ENCODE results near the gene CLMN.

GRCh38 chr14:95345032-95345431 is 25.3 kb upstream of the CLMN start:
- TF ChIP-seq, protein P1, sequence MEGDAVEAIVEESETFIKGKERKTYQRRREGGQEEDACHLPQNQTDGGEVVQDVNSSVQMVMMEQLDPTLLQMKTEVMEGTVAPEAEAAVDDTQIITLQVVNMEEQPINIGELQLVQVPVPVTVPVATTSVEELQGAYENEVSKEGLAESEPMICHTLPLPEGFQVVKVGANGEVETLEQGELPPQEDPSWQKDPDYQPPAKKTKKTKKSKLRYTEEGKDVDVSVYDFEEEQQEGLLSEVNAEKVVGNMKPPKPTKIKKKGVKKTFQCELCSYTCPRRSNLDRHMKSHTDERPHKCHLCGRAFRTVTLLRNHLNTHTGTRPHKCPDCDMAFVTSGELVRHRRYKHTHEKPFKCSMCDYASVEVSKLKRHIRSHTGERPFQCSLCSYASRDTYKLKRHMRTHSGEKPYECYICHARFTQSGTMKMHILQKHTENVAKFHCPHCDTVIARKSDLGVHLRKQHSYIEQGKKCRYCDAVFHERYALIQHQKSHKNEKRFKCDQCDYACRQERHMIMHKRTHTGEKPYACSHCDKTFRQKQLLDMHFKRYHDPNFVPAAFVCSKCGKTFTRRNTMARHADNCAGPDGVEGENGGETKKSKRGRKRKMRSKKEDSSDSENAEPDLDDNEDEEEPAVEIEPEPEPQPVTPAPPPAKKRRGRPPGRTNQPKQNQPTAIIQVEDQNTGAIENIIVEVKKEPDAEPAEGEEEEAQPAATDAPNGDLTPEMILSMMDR (conservative IDR thresholded peaks at IDR 0.05; ENCODE audit: low read depth, low read length), result no peak
- no peak for TF ChIP-seq EZH2 (IDR thresholded peaks at IDR 0.05; ENCODE audit: borderline replicate concordance, low read depth, low read length, poor library complexity, severe bottlenecking)
